HFFc6 (cell line): ENCODE measurements around the gene KIF25. TPM values are rescaled to one million over a fixed set of nuclear protein-coding genes. Genes with fewer than 3 reads are reported as not detected.

Experiments
- DNase-seq: peaks from one replicate; pipeline ENCODE4 v3.0.0-alpha.2; 2018
- H3K27ac Mint-ChIP-seq: 2 replicates; pipeline ENCODE4 v1.8.0; 2020; ENCODE audit warnings: mild to moderate bottlenecking, mixed read lengths
- H3K27me3 Mint-ChIP-seq: 2 replicates; pipeline ENCODE4 v1.8.0; 2021; ENCODE audit warnings: mild to moderate bottlenecking, moderate library complexity, mixed read lengths; ENCODE audit not compliant: insufficient read depth
- H3K36me3 Mint-ChIP-seq: 2 replicates; pipeline ENCODE4 v1.8.0; 2021; ENCODE audit warnings: low read depth, mixed read lengths
- H3K4me1 Mint-ChIP-seq: 2 replicates; pipeline ENCODE4 v1.8.0; 2020; ENCODE audit warnings: low read depth, mixed read lengths
- H3K4me3 Mint-ChIP-seq: 2 replicates; pipeline ENCODE4 v1.8.0; 2020; ENCODE audit warnings: mild to moderate bottlenecking, moderate library complexity, mixed read lengths
- H3K9me3 Mint-ChIP-seq: 2 replicates; pipeline ENCODE4 v1.8.0; 2020; ENCODE audit warnings: mild to moderate bottlenecking, mixed read lengths
- CTCF ChIP-seq: fragments of 200-600 bp; sonication (generic); IDR thresholded peaks from 2 replicates; pipeline ENCODE4 v1.5.0; 2021; ENCODE audit warnings: antibody characterized with exemption, mild to moderate bottlenecking
- total RNA-seq, 6 experiments: library from RNA; stranded (reverse); fragmentation: NEBNext Ultra II Directional; extraction: Animal tissue kit (Norgen Biotek cat#: 25700); gene quantifications; 2 replicates in 1 of 6; 3 replicates in 5 of 6; pipeline ENCODE4 v1.2.3, GENCODE V29; 2021

KIF25 gene
- total RNA-seq, 6 experiments from 2014 or later = not detected

GRCh38 chr6:167960579-167960978 lies 36.9 kb upstream of the KIF25 start:
- H3K4me3 Mint-ChIP-seq = no peak overlapping the region
- H3K9me3 Mint-ChIP-seq = no peaks in the 10 kb centered on the region
- no peak for DNase-seq
- no peak for TF ChIP-seq CTCF
- no peak overlapping the region for H3K27ac Mint-ChIP-seq
- peaks cover 16% of the 10 kb centered on the region for H3K4me1 Mint-ChIP-seq
- H3K27me3 Mint-ChIP-seq = no peaks in the 10 kb centered on the region
- peaks cover 14% of the 10 kb centered on the region; the same call in 1 of the 2 replicates for H3K36me3 Mint-ChIP-seq

- Mint-ChIP-seq H3K36me3 (peaks cover 21% of the 10 kb centered on the region), H3K9me3 (no peaks in the 10 kb centered on the region), H3K27ac (no peak overlapping the region), H3K4me1 (peaks cover 1% of the 10 kb centered on the region; the same call in 1 of the 2 replicates), H3K4me3 (no peak overlapping the region), H3K27me3 (no peaks in the 10 kb centered on the region)
- no peak for DNase-seq
- TF ChIP-seq CTCF = no peak
These were observed 34.8 kb upstream of the KIF25 start for GRCh38 chr6:167962711-167963110.

GRCh38 chr6:167963589-167964057 lies 33.8 kb upstream of the KIF25 start:
- Mint-ChIP-seq H3K27ac (no peak overlapping the region), H3K9me3 (no peaks in the 10 kb centered on the region), H3K36me3 (peaks cover 23% of the 10 kb centered on the region), H3K4me1 (no peaks in the 10 kb centered on the region), H3K4me3 (no peak overlapping the region), H3K27me3 (no peaks in the 10 kb centered on the region)
- TF ChIP-seq CTCF = no peak
- no peak for DNase-seq

- Mint-ChIP-seq H3K27ac (no peak overlapping the region), H3K4me1 (no peaks in the 10 kb centered on the region), H3K4me3 (no peak overlapping the region), H3K9me3 (no peaks in the 10 kb centered on the region), H3K27me3 (no peaks in the 10 kb centered on the region; the same call in 1 of the 2 replicates), H3K36me3 (peaks cover 23% of the 10 kb centered on the region)
- no peak for TF ChIP-seq CTCF
- no peak for DNase-seq
These were observed 31.6 kb upstream of the KIF25 start for GRCh38 chr6:167965592-167966539.

GRCh38 chr6:167966540-167966905 lies 30.9 kb upstream of the KIF25 start:
- Mint-ChIP-seq H3K27ac (no peak overlapping the region), H3K4me3 (no peak overlapping the region), H3K9me3 (no peaks in the 10 kb centered on the region), H3K4me1 (no peaks in the 10 kb centered on the region), H3K27me3 (no peaks in the 10 kb centered on the region; the same call in 1 of the 2 replicates), H3K36me3 (peaks cover 21% of the 10 kb centered on the region)
- no peak for DNase-seq
- TF ChIP-seq CTCF = no peak
